ENCODE results near the gene PLA2G2F.
A peak's percentile ranks its signal among the peaks of the same experiment; 100 is the strongest.

The PLA2G2F gene

DNA sequence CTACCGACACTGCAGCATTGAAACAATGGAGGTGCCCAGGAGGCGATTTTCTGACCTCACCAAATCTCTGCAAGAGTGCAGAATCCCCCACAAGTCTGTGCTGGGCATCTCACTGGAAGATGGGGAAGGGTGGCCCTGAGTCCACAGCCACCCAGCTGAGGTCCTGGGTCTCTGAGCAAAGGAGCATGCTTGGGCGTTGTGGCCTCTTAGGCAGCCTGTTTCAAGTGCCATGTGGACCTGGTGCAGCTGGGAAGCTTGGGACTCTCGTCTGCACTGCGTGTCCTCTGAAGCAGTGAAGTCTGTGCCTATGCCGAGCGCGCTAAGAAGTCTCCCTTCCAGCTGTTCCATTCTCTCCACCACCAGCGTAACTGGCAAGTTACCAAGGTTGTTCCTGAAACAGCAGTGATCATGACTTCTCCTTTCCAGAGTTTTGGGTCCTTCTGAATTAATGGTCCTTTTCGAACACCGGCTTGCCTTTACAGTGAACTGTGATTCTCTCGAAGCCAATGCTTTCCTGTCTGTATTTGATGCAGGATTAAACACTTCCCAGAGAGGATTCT is 52.2 kb downstream of the PLA2G2F start:
- DNase-seq (ENCODE audit: low spot score) = peak; percentile 30

DNA sequence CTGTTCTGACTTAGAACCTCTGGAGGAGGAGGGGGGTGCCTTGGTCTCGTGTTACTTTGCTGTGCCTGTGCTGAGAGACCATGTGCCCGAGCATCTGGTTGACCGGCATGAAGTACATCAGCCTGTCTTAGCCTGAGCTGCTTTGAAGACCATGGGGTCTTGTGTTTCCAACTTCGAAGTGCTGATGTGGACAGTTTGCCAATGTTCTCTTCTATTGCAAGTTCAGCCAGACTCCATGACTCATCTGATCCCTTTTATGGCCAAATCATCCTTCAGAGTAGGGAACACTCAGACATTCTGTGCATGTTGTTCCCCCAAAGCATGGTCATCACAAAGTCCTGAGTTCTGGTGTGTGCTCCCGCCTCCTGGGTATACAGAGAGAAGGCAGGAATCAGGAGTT is 53.2 kb downstream of the PLA2G2F start:
- DNase-seq (ENCODE audit: low spot score) = no peak

DNA sequence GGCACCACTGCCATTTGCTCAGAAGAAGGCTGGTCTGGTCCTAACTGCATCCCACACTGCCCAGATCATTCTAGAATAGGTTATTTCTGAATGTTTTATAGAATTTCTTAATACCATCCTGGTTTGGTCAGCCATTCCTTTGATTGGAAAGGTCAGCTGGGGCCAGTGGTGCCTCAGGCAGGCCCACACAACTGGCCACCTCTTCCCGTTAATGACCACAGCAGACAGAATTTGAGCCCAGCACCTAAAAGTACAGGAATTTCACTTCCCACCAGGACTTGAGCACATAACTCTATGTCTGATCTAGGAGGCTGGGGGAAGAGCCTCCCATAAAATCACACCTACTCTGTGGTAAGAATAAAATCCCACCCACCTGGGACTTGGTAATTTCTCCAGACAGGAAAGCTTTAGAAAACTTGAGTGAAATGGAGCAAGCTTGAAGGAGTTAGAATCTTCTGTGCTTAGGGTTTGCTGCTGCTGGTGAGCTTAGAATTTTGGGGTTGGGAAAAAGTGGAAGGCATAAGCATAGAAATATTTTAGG is 53.8 kb downstream of the PLA2G2F start:
- DNase-seq (ENCODE audit: low spot score) = no peak

DNA sequence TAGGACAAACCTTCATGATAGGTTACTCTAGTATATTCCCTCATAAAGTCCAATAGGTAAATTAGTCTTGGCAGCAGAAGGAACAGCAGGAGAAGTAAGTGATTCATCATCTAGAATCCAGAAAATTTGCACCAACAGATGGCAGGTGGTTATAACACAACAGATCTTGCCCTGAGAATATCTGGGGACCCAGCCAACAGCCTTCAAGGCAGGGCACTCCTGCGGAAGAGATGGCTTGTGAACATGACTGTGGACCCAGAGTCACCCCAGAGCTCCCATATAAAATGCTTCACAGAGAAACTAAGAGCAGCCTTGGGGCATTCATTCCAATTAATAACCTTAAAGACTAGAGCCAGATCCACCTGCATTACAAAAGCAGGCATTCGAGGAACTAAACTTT is 55.1 kb downstream of the PLA2G2F start:
- peak; percentile 21 for DNase-seq (ENCODE audit: low spot score)

DNA sequence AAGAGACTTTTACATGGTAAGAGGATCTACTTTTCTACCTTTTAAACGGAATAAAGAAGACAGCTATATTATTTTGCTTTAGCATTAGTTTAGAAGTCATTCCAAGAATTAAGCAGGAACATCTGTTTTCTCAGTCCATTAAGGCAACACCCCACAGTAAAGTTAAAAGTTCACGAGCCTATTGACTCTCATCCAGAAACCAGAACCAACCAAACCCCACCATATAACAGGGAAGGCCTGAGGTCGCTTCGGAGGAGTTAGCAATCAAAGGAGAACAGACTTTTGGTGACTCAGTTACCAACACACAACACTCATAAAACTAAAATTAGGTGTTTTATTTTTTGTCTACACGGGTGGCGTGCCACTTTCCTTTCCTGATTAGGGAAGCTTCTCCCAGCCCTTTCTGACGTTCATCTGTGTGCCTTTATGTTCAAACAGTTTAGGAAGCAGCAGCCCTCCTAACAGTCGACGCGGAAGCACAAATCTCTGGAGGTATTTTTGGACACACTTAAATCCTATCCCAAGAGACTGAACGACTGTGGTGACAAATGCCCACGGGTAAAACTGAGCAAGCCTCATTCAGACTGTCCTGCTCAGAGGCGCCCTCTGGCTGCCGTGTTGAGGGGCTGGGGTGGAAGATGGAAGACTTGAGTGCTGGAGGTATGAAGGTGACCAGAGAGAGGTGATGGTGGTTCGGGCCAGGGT is 55.8 kb downstream of the PLA2G2F start:
- DNase-seq (ENCODE audit: low spot score) = peak; percentile 40

DNA sequence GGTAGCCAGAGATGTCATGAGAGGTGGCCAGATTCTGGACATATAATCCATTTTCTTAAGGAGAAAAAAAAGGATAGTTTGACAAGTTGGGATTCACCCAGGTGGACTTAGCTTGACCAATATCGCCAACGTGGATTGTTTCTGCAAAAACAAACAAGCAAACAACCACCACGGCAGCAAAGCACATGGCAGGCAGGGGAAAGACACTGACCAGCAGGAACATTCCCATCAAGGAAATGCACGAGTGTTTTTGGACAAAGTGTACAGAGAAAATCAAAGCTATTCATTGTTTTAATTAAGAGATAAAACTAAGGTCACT is 56.3 kb downstream of the PLA2G2F start:
- no peak for DNase-seq (ENCODE audit: low spot score)

DNA sequence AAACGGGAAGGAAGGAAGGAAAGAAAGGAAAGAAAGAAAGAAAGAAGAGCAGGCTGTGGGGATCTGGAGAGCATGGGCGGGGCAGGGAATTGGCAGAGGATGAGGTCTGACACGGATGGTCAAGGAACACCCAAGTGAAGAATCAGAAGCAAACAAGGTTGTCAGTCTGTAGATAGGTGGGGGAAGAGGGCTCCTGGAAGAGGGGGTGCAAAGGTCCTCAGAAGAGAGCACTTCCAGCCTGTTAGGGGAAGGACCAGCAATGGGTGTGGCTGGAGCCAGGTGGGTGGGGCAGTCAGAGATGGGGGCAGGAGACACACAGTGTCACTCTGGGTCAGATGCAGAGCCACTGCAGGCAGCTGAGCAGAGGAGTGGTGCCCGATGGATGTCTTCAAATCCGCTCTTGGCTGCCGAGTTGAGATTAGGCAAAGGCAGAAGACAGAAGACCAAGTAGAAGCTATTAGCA is 58.2 kb downstream of the PLA2G2F start:
- DNase-seq (ENCODE audit: low spot score) = no peak

DNA sequence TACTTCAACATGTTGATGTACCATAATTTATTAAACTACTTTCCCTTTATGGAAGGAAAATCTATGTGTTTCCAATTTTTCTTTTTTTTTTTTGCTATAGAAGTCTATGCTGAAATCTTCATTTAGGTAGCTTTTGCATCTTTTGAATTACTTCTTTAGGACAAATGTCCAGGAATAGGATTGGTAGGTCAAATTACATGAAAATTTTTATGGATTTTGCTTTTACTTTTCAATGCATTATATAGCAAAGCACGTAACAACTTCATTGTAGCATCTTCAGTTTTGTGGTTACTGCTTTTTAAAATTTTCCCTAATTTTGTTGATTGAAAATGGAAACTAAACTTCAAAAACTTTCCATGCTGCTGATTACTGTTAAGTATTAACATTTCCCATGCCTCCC is 59.2 kb downstream of the PLA2G2F start:
- no peak for DNase-seq (ENCODE audit: low spot score)

DNA sequence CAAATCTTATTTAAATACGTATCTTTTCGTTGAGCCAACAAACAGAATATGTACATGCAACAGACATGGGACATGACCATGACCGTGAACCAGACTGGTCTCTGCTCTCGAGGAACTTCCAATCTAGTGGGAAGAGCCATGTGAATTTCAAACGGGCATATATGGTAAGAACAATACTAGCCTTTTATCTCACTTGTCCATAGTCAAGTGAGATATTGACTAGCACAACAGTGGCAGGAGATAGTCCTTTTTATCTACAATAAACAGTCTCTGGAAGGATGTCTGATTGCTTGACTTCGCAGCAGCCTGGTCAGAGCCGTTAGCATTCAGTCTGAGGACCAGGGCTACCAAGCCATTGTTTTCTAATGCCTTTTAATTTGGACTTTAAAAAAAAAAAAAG is 59.8 kb downstream of the PLA2G2F start:
- DNase-seq (ENCODE audit: low spot score) = no peak

DNA sequence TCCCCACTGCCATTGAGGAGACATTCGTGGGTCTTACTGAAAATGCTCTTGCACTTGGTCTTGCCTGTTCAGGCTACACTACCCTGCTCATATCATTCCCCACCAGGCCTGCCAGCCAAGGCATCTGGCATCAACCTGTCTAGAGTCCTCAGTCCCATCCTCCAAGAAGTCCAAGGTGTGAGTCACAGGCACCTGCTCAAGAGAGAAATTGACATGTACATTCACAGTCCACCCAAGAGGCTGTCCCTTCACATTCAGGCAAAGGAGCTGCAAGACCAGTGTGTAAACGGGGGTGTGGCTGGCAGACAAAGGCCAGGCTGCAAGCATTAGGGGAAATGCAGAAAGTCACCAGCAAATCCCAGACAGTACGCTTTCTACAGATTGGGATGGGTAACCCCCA is 60.3 kb downstream of the PLA2G2F start:
- DNase-seq (ENCODE audit: low spot score) = no peak

DNA sequence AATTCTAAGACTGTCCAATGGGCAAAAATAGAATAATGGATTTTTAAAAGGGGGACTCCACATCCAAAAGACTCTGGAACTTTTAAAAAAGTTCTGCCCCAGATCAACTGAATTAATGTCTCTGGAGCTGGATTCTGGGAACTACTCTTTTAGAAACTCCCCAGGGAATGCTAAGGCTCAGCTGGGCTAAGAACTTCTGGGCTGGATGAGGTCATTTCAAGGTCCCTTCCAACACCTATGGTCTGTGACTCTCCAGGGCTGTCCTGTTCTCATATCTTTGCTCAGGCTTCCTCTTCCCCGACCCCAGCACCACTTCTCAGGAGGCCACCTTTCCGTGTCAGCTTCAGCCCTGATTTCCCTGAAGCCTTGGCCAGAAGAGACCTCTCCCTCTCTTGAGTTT is 60.7 kb downstream of the PLA2G2F start:
- DNase-seq (ENCODE audit: low spot score) = no peak
